ENCODE data around the gene RGS1.

Gene RGS1

DNA sequence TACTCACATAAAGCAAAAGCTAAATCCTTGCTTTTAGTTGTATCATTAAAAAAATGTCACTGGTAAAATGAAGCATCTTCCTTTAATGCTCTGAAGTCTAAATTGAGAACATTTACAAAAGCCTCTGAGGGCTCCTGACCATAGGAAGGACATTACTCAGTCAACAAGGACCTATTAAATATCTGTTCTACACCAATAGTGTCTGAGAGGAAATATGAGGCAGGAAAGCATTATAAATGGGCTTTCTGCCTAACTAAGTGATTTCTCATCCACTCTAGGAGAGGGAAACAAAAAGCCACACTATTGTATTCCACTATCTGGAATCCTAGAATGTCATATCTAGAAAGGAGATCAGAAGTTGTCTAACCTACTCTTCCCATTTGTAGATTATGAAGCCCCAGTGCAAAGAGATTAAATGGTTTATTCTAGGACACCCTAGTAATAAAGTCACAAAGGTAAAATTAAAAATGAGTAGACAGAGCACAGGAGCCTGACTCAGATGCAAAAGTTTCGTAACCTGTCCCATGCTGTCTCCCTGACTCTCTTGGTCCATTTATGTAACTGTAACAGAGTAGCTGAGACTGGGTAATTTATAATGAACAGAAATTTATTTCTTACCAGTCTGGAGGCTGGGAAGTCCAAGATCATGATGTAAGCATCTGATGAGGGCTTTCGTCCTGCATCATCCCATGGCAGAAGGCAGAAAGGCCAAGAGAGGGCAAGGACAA lies 17.6 kb downstream of the RGS1 start:
- H3K27me3 ChIP-seq (ENCODE audit: control insufficient read depth, insufficient read depth, low read length) = no peaks in the 10 kb centered on the region
- peak overlapping the region; percentile 86 for H3K27ac ChIP-seq (ENCODE audit: low read depth, low read length)
- H3K36me3 ChIP-seq (ENCODE audit: control insufficient read depth, insufficient read depth, low read length) = no peaks in the 10 kb centered on the region
- H3K4me3 ChIP-seq (ENCODE audit: low read length) = no peak overlapping the region
- H3K4me1 ChIP-seq (ENCODE audit: control insufficient read depth, insufficient read depth, low read length) = peaks cover 13% of the 10 kb centered on the region
- no peak overlapping the region for H3K9ac ChIP-seq (ENCODE audit: low read length)

DNA sequence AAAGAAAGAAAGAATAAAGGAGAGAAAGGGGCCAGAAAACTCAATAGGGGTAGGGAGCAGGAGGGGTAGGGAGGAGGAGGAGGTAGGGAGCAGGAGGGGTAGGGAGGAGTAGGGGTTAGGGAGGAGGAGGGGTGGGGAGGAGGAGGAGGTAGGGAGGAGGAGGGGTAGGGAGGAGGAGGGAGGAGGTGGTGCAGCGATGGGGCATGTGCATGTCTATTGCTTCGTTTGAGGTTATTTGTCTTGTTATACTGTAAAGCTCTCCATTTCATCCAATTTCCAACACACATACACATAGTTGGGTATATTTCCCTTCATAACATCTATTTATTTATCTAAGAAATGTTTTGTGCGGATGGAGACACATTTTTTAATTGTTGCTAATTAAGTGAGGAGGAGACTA lies 19.7 kb downstream of the RGS1 start:
- Histone ChIP-seq H3K27ac (ENCODE audit: low read depth, low read length) (no peak overlapping the region), H3K9ac (ENCODE audit: low read length) (no peak overlapping the region), H3K4me3 (ENCODE audit: low read length) (no peak overlapping the region), H3K36me3 (ENCODE audit: control insufficient read depth, insufficient read depth, low read length) (no peaks in the 10 kb centered on the region), H3K4me1 (ENCODE audit: control insufficient read depth, insufficient read depth, low read length) (peaks cover 13% of the 10 kb centered on the region), H3K27me3 (ENCODE audit: control insufficient read depth, insufficient read depth, low read length) (no peaks in the 10 kb centered on the region)

DNA sequence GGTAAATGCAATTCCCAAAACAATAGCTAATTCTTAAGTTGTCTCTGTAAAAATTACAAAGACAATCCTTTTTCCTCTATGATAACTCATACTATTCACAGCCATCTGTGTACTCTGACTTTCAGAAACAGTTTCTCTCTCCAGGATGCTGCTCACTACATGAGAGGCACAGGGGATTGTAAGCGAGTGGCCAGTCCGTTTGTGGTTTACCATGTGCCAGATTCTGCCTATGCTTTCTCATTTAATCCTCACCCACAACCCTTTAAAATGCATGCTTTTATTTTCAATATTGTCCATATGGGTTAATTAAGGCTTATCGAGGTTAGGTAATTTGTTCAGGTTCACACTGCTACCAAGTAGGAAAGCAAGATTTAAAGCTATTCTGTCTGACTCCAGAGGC lies 23.0 kb downstream of the RGS1 start:
- Histone ChIP-seq H3K4me1 (ENCODE audit: control insufficient read depth, insufficient read depth, low read length) (peaks cover 2% of the 10 kb centered on the region), H3K36me3 (ENCODE audit: control insufficient read depth, insufficient read depth, low read length) (no peaks in the 10 kb centered on the region), H3K4me3 (ENCODE audit: low read length) (no peak overlapping the region)

DNA sequence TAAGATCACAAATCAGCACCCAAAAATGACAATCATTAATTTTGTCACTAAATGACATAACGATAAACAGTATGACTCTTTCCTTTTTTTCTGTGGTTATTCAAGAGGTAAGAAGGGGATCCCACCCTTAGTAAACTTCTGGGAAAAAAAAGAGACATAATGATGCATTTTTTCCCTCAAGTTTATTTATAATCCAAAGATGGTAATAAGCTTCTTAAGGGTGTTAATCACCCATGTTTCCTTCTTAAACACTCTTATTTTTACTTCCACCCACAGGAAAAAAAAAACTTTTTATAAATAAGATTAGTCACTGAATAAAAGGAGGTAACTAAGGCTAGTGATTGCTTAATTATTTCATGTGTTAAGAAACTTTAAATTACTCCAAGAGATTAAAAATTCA lies 24.7 kb downstream of the RGS1 start:
- Histone ChIP-seq H3K9ac (ENCODE audit: low read length) (no peak overlapping the region), H3K27ac (ENCODE audit: low read depth, low read length) (no peak overlapping the region), H3K4me1 (ENCODE audit: control insufficient read depth, insufficient read depth, low read length) (no peaks in the 10 kb centered on the region), H3K27me3 (ENCODE audit: control insufficient read depth, insufficient read depth, low read length) (no peaks in the 10 kb centered on the region), H3K4me3 (ENCODE audit: low read length) (no peak overlapping the region), H3K36me3 (ENCODE audit: control insufficient read depth, insufficient read depth, low read length) (no peaks in the 10 kb centered on the region)

More for the DNA sequence above, 23.0 kb downstream of the RGS1 start:
- H3K9ac ChIP-seq (ENCODE audit: low read length) = no peak overlapping the region
- no peak overlapping the region for H3K27ac ChIP-seq (ENCODE audit: low read depth, low read length)
- no peaks in the 10 kb centered on the region for H3K27me3 ChIP-seq (ENCODE audit: control insufficient read depth, insufficient read depth, low read length)

DNA sequence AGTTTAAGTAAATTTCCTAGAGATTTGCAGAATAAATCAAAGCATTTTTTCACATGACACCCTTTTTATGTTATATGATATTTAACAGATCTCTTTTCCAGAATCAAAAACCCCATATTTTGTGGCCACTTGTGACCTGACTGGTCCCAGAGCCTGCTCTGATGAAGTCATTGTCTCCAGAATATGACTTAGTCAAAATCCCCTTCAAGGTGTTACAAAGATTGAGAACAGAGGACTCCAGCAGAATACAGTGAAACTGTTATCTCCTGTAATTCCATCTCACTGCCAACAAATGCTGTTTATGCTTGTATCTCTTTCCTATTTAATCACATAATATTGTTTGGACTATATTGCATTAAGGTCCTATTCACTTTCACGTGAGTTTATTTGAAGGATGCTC lies 25.6 kb downstream of the RGS1 start:
- Histone ChIP-seq H3K36me3 (ENCODE audit: control insufficient read depth, insufficient read depth, low read length) (no peaks in the 10 kb centered on the region), H3K4me1 (ENCODE audit: control insufficient read depth, insufficient read depth, low read length) (no peaks in the 10 kb centered on the region), H3K4me3 (ENCODE audit: low read length) (no peak overlapping the region), H3K27me3 (ENCODE audit: control insufficient read depth, insufficient read depth, low read length) (no peaks in the 10 kb centered on the region), H3K9ac (ENCODE audit: low read length) (no peak overlapping the region), H3K27ac (ENCODE audit: low read depth, low read length) (no peak overlapping the region)

DNA sequence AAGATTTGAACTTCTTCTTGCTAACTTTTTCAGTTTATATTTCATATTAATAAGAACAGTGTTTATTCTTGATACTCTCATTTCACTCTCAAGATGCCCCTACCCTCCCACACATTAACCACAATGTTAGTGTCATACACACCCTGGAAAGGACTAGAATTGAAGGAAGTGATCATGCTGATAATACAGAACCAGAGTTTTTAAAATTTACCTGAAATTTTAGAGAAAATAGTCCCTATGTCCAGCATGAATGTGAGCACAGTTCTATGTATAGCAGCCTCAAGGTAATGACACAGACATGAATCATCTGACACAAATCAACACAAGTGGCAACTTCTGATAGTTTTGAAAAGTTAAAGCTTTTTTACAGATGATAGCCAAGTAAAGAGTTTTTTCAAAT lies 26.0 kb downstream of the RGS1 start:
- Histone ChIP-seq H3K36me3 (ENCODE audit: control insufficient read depth, insufficient read depth, low read length) (no peaks in the 10 kb centered on the region), H3K27ac (ENCODE audit: low read depth, low read length) (no peak overlapping the region), H3K27me3 (ENCODE audit: control insufficient read depth, insufficient read depth, low read length) (no peaks in the 10 kb centered on the region), H3K4me1 (ENCODE audit: control insufficient read depth, insufficient read depth, low read length) (no peaks in the 10 kb centered on the region), H3K4me3 (ENCODE audit: low read length) (no peak overlapping the region), H3K9ac (ENCODE audit: low read length) (no peak overlapping the region)

DNA sequence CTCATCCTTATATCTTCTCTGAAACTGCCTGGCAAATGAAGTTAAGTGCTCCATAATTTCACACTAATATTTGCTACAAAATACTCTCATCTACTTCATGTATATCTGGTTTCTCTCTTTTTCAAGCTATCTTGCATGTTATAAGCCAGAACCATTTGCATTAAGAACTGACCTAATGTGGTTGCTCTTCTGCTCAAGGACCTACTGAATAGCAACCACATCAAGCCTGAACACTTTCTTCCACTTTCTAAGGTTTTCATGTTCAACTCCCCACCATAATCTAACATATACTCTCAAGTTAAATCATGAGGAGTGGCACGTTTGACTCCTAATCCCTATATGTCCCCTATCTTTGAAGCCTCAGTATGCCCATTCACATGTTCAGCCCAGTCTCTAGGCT lies 27.2 kb downstream of the RGS1 start:
- Histone ChIP-seq H3K36me3 (ENCODE audit: control insufficient read depth, insufficient read depth, low read length) (no peaks in the 10 kb centered on the region), H3K9ac (ENCODE audit: low read length) (no peak overlapping the region), H3K4me3 (ENCODE audit: low read length) (no peak overlapping the region), H3K27me3 (ENCODE audit: control insufficient read depth, insufficient read depth, low read length) (no peaks in the 10 kb centered on the region), H3K4me1 (ENCODE audit: control insufficient read depth, insufficient read depth, low read length) (peaks cover 2% of the 10 kb centered on the region), H3K27ac (ENCODE audit: low read depth, low read length) (no peak overlapping the region)

DNA sequence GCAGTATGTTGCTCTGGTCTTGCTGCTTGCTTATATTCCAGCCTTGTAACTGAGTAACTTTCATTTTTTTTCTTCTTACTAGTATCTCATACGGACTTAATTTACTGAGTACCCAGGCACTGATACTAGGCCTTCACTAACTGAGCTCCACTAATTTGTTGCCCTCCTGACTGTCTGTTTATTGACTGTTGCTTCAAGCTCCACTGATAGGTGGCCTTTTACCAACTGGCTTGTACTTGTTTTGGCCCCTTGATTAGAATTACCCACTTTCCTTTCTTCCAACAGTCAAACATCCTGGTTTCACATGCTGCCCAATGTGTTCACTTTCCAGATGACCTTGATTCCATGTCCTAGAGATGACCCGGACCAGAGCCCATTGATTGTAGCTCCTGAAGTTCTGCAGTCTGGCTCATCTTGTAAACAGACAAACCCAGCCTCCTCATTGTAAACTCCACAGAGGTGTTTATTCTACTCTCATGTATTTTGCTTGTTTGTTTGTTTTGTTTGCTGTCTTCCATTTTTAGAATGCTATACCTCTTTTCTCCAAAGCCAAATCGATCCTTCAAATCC lies 27.7 kb downstream of the RGS1 start:
- Histone ChIP-seq H3K27me3 (ENCODE audit: control insufficient read depth, insufficient read depth, low read length) (no peaks in the 10 kb centered on the region), H3K9ac (ENCODE audit: low read length) (no peak overlapping the region), H3K36me3 (ENCODE audit: control insufficient read depth, insufficient read depth, low read length) (no peaks in the 10 kb centered on the region), H3K27ac (ENCODE audit: low read depth, low read length) (no peak overlapping the region), H3K4me1 (ENCODE audit: control insufficient read depth, insufficient read depth, low read length) (peaks cover 6% of the 10 kb centered on the region), H3K4me3 (ENCODE audit: low read length) (no peak overlapping the region)

DNA sequence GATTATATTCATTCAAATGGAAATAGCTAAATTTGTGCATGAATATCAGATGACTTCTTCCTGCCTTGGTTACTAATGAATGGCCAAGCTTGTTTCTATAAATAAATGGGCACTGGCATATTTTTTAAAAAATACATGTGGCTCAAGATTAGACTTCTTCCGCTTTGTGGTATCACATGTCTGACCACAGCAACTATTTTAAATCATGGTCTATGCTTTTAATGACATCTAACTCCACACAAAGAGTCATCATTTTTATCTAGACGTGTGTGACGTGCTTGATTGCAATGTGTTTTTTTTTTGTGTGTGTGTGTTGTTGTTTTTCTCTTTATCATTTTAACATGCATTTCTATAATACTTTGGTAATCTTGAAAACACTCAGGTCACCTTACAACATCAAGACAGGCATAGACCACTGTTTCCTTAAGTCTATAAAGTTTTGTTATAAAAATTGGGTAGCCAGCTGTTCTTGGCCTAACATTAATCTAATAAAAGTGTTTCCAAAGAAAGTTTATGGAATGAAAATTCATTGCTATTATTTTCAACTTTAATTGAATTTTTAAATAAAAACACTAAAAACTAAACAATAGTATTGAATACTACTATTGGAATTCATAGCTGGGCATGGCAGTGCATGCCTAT lies 29.5 kb downstream of the RGS1 start:
- Histone ChIP-seq H3K4me1 (ENCODE audit: control insufficient read depth, insufficient read depth, low read length) (peaks cover 11% of the 10 kb centered on the region), H3K27me3 (ENCODE audit: control insufficient read depth, insufficient read depth, low read length) (no peaks in the 10 kb centered on the region), H3K9ac (ENCODE audit: low read length) (no peak overlapping the region), H3K4me3 (ENCODE audit: low read length) (no peak overlapping the region), H3K36me3 (ENCODE audit: control insufficient read depth, insufficient read depth, low read length) (no peaks in the 10 kb centered on the region), H3K27ac (ENCODE audit: low read depth, low read length) (no peak overlapping the region)

DNA sequence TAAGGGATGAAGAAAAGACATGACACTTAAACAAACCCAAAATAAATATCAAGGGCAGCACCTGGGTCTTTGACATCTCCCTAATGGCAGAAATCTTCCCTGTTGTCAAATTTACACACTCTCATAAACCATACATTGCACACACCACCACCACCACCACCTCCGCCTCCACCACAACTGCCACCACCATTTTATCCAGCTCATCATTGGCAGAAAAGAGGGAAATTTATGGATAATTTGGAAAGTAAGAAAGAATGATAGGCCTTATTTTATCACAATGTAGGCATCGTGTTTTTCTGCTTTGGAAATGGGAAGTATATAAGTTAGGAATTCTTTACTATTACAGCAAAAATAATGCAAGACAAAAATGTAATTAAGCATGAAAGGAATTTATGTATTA lies 33.1 kb downstream of the RGS1 start:
- peaks cover 11% of the 10 kb centered on the region for H3K4me1 ChIP-seq (ENCODE audit: control insufficient read depth, insufficient read depth, low read length)
- no peak overlapping the region for H3K9ac ChIP-seq (ENCODE audit: low read length)
- no peak overlapping the region for H3K4me3 ChIP-seq (ENCODE audit: low read length)
- no peaks in the 10 kb centered on the region for H3K27me3 ChIP-seq (ENCODE audit: control insufficient read depth, insufficient read depth, low read length)
- no peak overlapping the region for H3K27ac ChIP-seq (ENCODE audit: low read depth, low read length)
- no peaks in the 10 kb centered on the region for H3K36me3 ChIP-seq (ENCODE audit: control insufficient read depth, insufficient read depth, low read length)

DNA sequence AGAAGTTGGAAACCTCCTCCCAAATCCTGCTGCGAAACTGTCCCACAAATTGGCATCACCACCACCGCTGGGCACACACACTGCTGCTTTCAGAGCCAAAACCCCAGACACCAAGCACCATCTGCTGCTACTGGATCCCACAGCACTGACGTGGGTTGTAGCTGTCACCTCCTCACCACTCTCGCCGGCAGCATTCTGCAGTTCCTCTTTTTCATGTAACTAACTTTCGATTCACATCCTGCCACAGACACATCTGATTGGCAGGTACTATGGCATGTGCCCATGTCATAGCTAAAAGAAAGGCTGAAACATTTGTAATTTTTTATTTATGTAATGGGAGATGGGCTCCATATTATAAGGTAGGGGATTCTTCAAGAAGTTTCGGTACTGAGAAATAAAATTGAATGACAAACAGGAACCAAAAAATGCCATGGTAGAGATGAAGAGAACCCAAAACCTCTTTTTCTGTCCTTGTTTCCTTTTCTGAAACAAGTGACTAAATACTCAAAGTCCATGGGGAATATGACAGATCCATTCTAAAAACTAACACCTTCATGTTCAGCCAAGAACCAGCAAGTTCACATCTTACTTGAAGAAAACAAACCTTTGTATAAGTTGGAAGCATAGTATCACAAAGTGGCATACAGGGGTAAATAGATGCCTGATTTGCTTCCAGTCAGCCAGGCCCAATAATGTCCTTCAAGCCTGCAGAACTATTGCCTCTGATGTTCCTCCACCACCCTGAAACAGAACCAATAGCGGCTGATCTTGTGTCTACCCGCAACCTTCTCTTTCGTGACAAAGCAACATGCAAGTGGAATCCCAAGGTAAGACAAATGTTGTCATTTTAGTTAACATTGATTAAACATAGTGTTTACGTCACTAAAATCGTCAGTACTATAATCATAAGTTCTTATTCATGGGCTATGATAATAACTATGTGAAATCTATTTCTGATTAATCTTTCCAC lies 33.8 kb downstream of the RGS1 start:
- H3K9ac ChIP-seq (ENCODE audit: low read length) = no peak overlapping the region
- no peak overlapping the region for H3K4me3 ChIP-seq (ENCODE audit: low read length)
- H3K27me3 ChIP-seq (ENCODE audit: control insufficient read depth, insufficient read depth, low read length) = no peaks in the 10 kb centered on the region
- no peaks in the 10 kb centered on the region for H3K36me3 ChIP-seq (ENCODE audit: control insufficient read depth, insufficient read depth, low read length)
- peaks cover 11% of the 10 kb centered on the region for H3K4me1 ChIP-seq (ENCODE audit: control insufficient read depth, insufficient read depth, low read length)
- no peak overlapping the region for H3K27ac ChIP-seq (ENCODE audit: low read depth, low read length)
